GM12878 (cell line): ENCODE data around the gene PON3. TPM values are rescaled to one million over a fixed set of nuclear protein-coding genes. Genes with fewer than 3 reads are reported as not detected.

Experiments used
- ATAC-seq: fragments of 200-7000 bp; cut with Tn5 transposase; 3 replicates; pipeline ENCODE4 v1.9.1; 2020; ENCODE audit warnings: mild to moderate bottlenecking, moderate library complexity
- BruUV-seq: library from RNA; stranded (reverse); fragments of 400-500 nt; replicated peaks from 2 replicates; lab custom pipeline; 2021; lab: Mats Ljungman, UMichigan
- CTCF ChIA-PET: fragments of 300-600 bp; sonication (Branson Sonifier 250); formaldehyde crosslinking; extraction: SDS; loops from one replicate; lab custom pipeline; 2021; ENCODE audit warnings: inconsistent platforms; lab: Yijun Ruan, JAX
- POLR2A ChIA-PET: fragments of 350-600 bp; formaldehyde crosslinking; extraction: SDS; loops from one replicate; lab custom pipeline; 2021; ENCODE audit warnings: inconsistent platforms; lab: Charles Lee
- RAD21 ChIA-PET: fragments of 300-600 bp; sonication (Branson Sonifier 250); formaldehyde crosslinking; loops from one replicate; lab custom pipeline; 2023; ENCODE audit warnings: antibody characterized with exemption; ENCODE audit not compliant: unreplicated experiment; lab: Charles Lee
- SMC1A ChIA-PET: fragments of 300-600 bp; sonication (Branson Sonifier 250); formaldehyde crosslinking; loops from one replicate; lab custom pipeline; 2023; ENCODE audit not compliant: unreplicated experiment, uncharacterized antibody; lab: Charles Lee
- DNase-seq: peaks from one replicate; pipeline ENCODE4 v3.0.0-alpha.2; 2011; ENCODE audit warnings: low read depth, low spot score
- FAIRE-seq: peaks from 3 replicates; lab custom pipeline; 2011; peaks lifted over from hg19 to GRCh38; lab: Jason Lieb, UNC
- H2AFZ ChIP-seq: 2 replicates; pipeline ENCODE4 v1.6.0; 2011; ENCODE audit warnings: low read depth, low read length, control low read depth; ENCODE audit not compliant: control insufficient read depth
- H3K27ac ChIP-seq: 2 replicates; pipeline ENCODE4 v1.5.1; 2011; ENCODE audit warnings: control low read depth; ENCODE audit not compliant: control insufficient read depth, insufficient read depth
- H3K27me3 ChIP-seq, 2 experiments: replicated peaks in 1 of 2; 2 replicates each; pipeline versions ENCODE4 v1.6.0 to v1.6.1; 2011; ENCODE audit warnings: low read length in 1 of 2; ENCODE audit not compliant: control insufficient read depth in 2 of 2, insufficient read depth in 2 of 2
- H3K36me3 ChIP-seq, 2 experiments: 2 replicates each; pipeline ENCODE4 v1.5.1; 2011; ENCODE audit warnings: low read length in 1 of 2; ENCODE audit not compliant: control insufficient read depth in 2 of 2, insufficient read depth in 2 of 2
- H3K4me1 ChIP-seq: 2 replicates; pipeline ENCODE4 v1.6.1; 2011; ENCODE audit warnings: mild to moderate bottlenecking, low read length, moderate library complexity, mixed read lengths; ENCODE audit not compliant: control insufficient read depth, insufficient read depth
- H3K4me2 ChIP-seq: 2 replicates; pipeline ENCODE4 v1.6.0; 2011; ENCODE audit warnings: control low read depth; ENCODE audit not compliant: control insufficient read depth, insufficient read depth
- H3K4me3 ChIP-seq: fragments of 200-600 bp; sonication (generic); 2 replicates; pipeline ENCODE4 v1.5.1; 2016
- H3K79me2 ChIP-seq: 2 replicates; pipeline ENCODE4 v1.6.0; 2011; ENCODE audit warnings: low read length; ENCODE audit not compliant: control insufficient read depth, insufficient read depth
- H3K9ac ChIP-seq: 2 replicates; pipeline ENCODE4 v1.8.0; 2011; ENCODE audit warnings: low read length, control low read depth, mixed read lengths; ENCODE audit not compliant: control insufficient read depth, insufficient read depth
- H3K9me3 ChIP-seq: replicated peaks from 3 replicates; pipeline ENCODE4 v1.5.1; 2011; ENCODE audit warnings: mild to moderate bottlenecking, low read length; ENCODE audit not compliant: control insufficient read depth, insufficient read depth
- H4K20me1 ChIP-seq: 2 replicates; pipeline ENCODE4 v1.6.0; 2011; ENCODE audit not compliant: control insufficient read depth, insufficient read depth
- ATF7 ChIP-seq: fragments of 450-650 bp; IDR thresholded peaks from 2 replicates; pipeline ENCODE4 v1.6.1; 2016; ENCODE audit warnings: low read depth, mild to moderate bottlenecking
- BACH1 ChIP-seq: fragments of 450-650 bp; IDR thresholded peaks from 2 replicates; pipeline ENCODE4 v1.6.1; 2017; ENCODE audit warnings: mild to moderate bottlenecking, borderline replicate concordance
- DPF2 ChIP-seq: fragments of 450-650 bp; IDR thresholded peaks from 2 replicates; pipeline ENCODE4 v1.6.1; 2017; ENCODE audit warnings: mild to moderate bottlenecking
- EP300 ChIP-seq, 2 experiments: fragments of 150-350 bp in 1 of 2; IDR thresholded peaks; 2 replicates each; pipeline ENCODE4 v1.6.1; 2011 to 2012; ENCODE audit warnings: low read depth in 2 of 2, low read length in 2 of 2, borderline replicate concordance in 1 of 2, improper control_type of control experiment in 1 of 2, inconsistent platforms in 1 of 2; ENCODE audit not compliant: control insufficient read depth in 1 of 2
- HDAC6 ChIP-seq: fragments of 200-600 bp; sonication (generic); IDR thresholded peaks from one replicate; pipeline ENCODE4 v1.8.0; 2017; ENCODE audit warnings: antibody characterized with exemption; ENCODE audit not compliant: unreplicated experiment
- IKZF1 ChIP-seq: fragments of 450-650 bp; conservative IDR thresholded peaks from 2 replicates; pipeline ENCODE4 v1.6.1; 2017; ENCODE audit warnings: antibody characterized with exemption, mild to moderate bottlenecking
- IRF4 ChIP-seq: IDR thresholded peaks from 2 replicates; pipeline ENCODE4 v1.6.1; 2011; ENCODE audit warnings: low read depth, low read length
- LARP7 ChIP-seq: fragments of 450-650 bp; IDR thresholded peaks from 2 replicates; pipeline ENCODE4 v1.6.1; 2017; ENCODE audit warnings: mild to moderate bottlenecking
- NFXL1 ChIP-seq: fragments of 450-650 bp; IDR thresholded peaks from 2 replicates; pipeline ENCODE4 v1.6.1; 2017; ENCODE audit warnings: antibody characterized with exemption, mild to moderate bottlenecking, borderline replicate concordance
- PML ChIP-seq: IDR thresholded peaks from 2 replicates; pipeline ENCODE4 v1.6.1; 2012; ENCODE audit warnings: low read length, inconsistent platforms
- POU2F2 ChIP-seq: IDR thresholded peaks from 3 replicates; pipeline ENCODE4 v1.6.1; 2011; ENCODE audit warnings: low read depth, mild to moderate bottlenecking, low read length, borderline replicate concordance
- RAD51 ChIP-seq: fragments of 450-650 bp; IDR thresholded peaks from 2 replicates; pipeline ENCODE4 v1.6.1; 2016; ENCODE audit warnings: moderate library complexity, mild to moderate bottlenecking, inconsistent platforms
- STAT3 ChIP-seq: IDR thresholded peaks from 2 replicates; pipeline ENCODE4 v1.6.1; 2011; ENCODE audit warnings: low read depth, low read length, improper control_type of control experiment
- WGBS: methylation state at CpG from one replicate; pipeline ENCODE4 v1.1.6; 2016; ENCODE audit warnings: low lambda C conversion rate; ENCODE audit not compliant: insufficient replicate concordance, insufficient coverage; ENCODE audit errors: missing lambda C conversion rate; 5-methylcytosine and 5-hydroxymethylcytosine counted together
- in situ Hi-C: fragments of 300-500 bp; cut with MboI; formaldehyde crosslinking; loops from 9 replicates; pipeline ENCODE4 v1.14.3; 2018; ENCODE audit warnings: mixed read lengths
- intact Hi-C: fragments of 100-400 bp; cut with micrococcal nuclease; formaldehyde crosslinking; loops from one replicate; pipeline ENCODE4 v1.14.2; 2022; ENCODE audit not compliant: unreplicated experiment
- polyA plus RNA-seq, 11 experiments: library from polyadenylated mRNA; depleted of rRNA in 4 of 11; unstranded in 6 of 11; stranded (reverse) in 5 of 11; fragments of >200 nt; fragmentation: Nextera tagmentation in 4 of 11; fragmentation: Illumina TruSeq in 1 of 11; extraction: Ambion mirVana in 4 of 11; extraction: Trizol in 1 of 11; gene quantifications; 1 replicate in 1 of 11; 2 replicates in 10 of 11; pipeline versions ENCODE4 v1.2.1 to v1.2.3, GENCODE V29; 2011 to 2016; ENCODE audit warnings: inconsistent platforms in 2 of 11, missing spikeins in 2 of 11, low read depth in 1 of 11
- total RNA-seq, 4 experiments: library from RNA; depleted of rRNA in 3 of 4; stranded (reverse); fragments of >200 nt in 3 of 4; fragmentation: Illumina TruSeq in 1 of 4; extraction: Trizol in 1 of 4; gene quantifications; 2 replicates each; pipeline versions ENCODE4 v1.2.1 to v1.2.3, GENCODE V29; 2013 to 2021
- TF ChIP-seq, protein P1 (sequence below): IDR thresholded peaks from 2 replicates; pipeline ENCODE4 v1.6.1; 2011; ENCODE audit warnings: low read depth, low read length, improper control_type of control experiment, borderline replicate concordance

Gene PON3
- total and polyA plus RNA-seq, 10 of the 15 experiments (the other 5 are each of a cell fraction or from before 2014, with no cell fraction given), result 0.45 to 2.0 (median 0.91) TPM

- ATAC-seq, result no peak
- TF ChIP-seq STAT3, result no peak
- intact Hi-C loops (loop anchor here (5.0 kb wide), 1 partner anchor 160 kb away; no protein-coding TSS in a partner anchor), in situ Hi-C loops (no loop called here)
- no peaks in the 10 kb centered on the region for H3K27me3 ChIP-seq
- BruUV-seq, result no TSS peak
- no peaks in the 10 kb centered on the region for H4K20me1 ChIP-seq
- no peak overlapping the region for H3K4me2 ChIP-seq
- 41% methylated on average over 2 of the region's 2 CpGs for WGBS
- no peaks in the 10 kb centered on the region for H3K4me1 ChIP-seq
- ChIA-PET SMC1A (interaction anchor here (0.6 to 1.9 kb wide), 9 partner anchors 9 to 1246 kb away, joined by 3 to 9 read pairs (median 3); no protein-coding TSS in a partner anchor), RAD21 (interaction anchor here (0.6 to 2.0 kb wide), 2 partner anchors 13 to 209 kb away, joined by 3 to 8 read pairs; no protein-coding TSS in a partner anchor), CTCF (no interaction called here), POLR2A (interaction anchor here (0.6 kb wide), 1 partner anchor 18 kb away, joined by 5 read pairs; no protein-coding TSS in a partner anchor)
- H3K36me3 ChIP-seq, result no peaks in the 10 kb centered on the region
- no peak overlapping the region for H3K4me3 ChIP-seq
- DNase-seq, result no peak
- no peak overlapping the region for H3K9ac ChIP-seq
- no peaks in the 10 kb centered on the region for H3K9me3 ChIP-seq
- no peak overlapping the region for H2AFZ ChIP-seq
- no peak for FAIRE-seq
- H3K79me2 ChIP-seq, result no peaks in the 10 kb centered on the region
- no peak overlapping the region for H3K27ac ChIP-seq
These were observed 78.6 kb downstream of the PON3 start for GRCh38 chr7:95317546-95317945.

DNA sequence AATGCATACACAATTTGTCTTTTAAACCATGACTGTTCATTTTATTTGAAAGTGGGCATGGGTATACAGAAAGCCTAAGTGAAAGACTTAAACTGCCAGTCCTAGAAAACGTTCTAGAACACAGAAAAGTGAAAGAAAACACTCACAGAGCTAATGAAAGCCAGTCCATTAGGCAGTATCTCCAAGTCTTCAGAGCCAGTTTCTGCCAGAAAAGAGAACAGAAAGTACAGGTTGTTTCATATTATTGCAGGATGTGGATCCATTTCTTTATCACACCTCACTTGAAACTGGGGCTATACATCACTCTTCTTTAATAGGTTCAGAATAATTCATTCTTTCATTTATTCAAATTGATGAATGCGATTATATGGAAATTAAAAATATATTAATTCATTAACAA lies 79.6 kb downstream of the PON3 start:
- RAD21 ChIA-PET, result interaction anchor here (0.9 to 2.0 kb wide), 3 partner anchors 14 to 70 kb away, joined by 3 to 8 read pairs (median 3); no protein-coding TSS in a partner anchor
- Histone ChIP-seq H3K36me3 (no peaks in the 10 kb centered on the region), H3K79me2 (no peaks in the 10 kb centered on the region), H3K4me3 (no peak overlapping the region), H3K4me2 (no peak overlapping the region), H2AFZ (no peak overlapping the region), H4K20me1 (no peaks in the 10 kb centered on the region), H3K27me3 (no peaks in the 10 kb centered on the region), H3K9ac (no peak overlapping the region), H3K4me1 (no peaks in the 10 kb centered on the region), H3K27ac (no peak overlapping the region), H3K9me3 (no peaks in the 10 kb centered on the region)
- DNase-seq (peak; percentile 8), FAIRE-seq (peak; percentile 62), ATAC-seq (peak; percentile 95)
- CTCF ChIA-PET, result interaction anchor here (1.1 to 1.4 kb wide), 2 partner anchors 47 to 70 kb away, joined by 3 to 6 read pairs; no protein-coding TSS in a partner anchor
- intact Hi-C loops, result loop anchor here (5.0 kb wide), 1 partner anchor 161 kb away; no protein-coding TSS in a partner anchor
- SMC1A ChIA-PET, result interaction anchor here (0.6 to 1.9 kb wide), 14 partner anchors 14 to 212 kb away, joined by 3 to 9 read pairs (median 4); no protein-coding TSS in a partner anchor
- no TSS peak for BruUV-seq
- in situ Hi-C loops, result no loop called here
- POLR2A ChIA-PET, result no interaction called here
- 48% methylated on average over 2 of the region's 2 CpGs for WGBS
- TF ChIP-seq IRF4 (no peak), RAD51 (no peak), DPF2 (0 out of 2 replicates have a peak, but pooled peaks have one; percentile 46), ATF7 (0 out of 2 replicates have a peak, but pooled peaks have one; percentile 24), POU2F2 (no peak), EP300 (IDR thresholded peaks at IDR 0.05; ENCODE audit: borderline replicate concordance in 1 of 2, control insufficient read depth in 1 of 2, low read depth in 2 of 2, low read length in 2 of 2) (peak in 1 of 2 experiments; percentile 55; a peak in 2 of 4 replicates), PML (no peak), NFXL1 (no peak), IKZF1 (peak; percentile 45; the same call in 1 of the 2 replicates), LARP7 (no peak), HDAC6 (no peak), BACH1 (no peak)
- TF ChIP-seq, protein P1, sequence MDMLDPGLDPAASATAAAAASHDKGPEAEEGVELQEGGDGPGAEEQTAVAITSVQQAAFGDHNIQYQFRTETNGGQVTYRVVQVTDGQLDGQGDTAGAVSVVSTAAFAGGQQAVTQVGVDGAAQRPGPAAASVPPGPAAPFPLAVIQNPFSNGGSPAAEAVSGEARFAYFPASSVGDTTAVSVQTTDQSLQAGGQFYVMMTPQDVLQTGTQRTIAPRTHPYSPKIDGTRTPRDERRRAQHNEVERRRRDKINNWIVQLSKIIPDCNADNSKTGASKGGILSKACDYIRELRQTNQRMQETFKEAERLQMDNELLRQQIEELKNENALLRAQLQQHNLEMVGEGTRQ, result no peak
